ENCODE data around the gene GRIK5.
"Not testable (repeated sequence)": the region's sequence is repeated elsewhere in the genome, so short reads cannot be mapped to it uniquely, and the experiment has no call there.

DNA sequence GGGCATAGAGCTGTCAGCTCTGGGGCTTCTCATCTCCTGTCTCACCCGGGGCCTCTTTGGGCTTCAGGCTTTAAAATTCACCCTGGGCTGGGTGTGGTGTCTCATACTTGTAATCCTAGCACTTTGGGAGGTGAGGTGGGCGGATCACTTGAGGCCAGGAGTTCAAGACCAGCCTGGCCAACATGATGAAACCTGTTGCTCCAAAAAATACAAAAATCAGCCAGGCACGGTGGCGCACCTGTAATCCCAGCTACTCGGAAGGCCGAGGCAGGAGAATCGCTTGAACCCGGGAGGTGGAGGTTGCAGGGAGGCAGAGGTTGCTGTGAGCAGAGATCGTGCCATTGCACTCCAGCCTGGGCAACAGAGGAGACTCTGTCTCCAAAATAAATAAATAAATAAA lies 29.5 kb downstream of the GRIK5 start:
- not testable (repeated sequence) for TF ChIP-seq POLR2AphosphoS5 (IDR thresholded peaks at IDR 0.05)
- TF ChIP-seq, protein P1, sequence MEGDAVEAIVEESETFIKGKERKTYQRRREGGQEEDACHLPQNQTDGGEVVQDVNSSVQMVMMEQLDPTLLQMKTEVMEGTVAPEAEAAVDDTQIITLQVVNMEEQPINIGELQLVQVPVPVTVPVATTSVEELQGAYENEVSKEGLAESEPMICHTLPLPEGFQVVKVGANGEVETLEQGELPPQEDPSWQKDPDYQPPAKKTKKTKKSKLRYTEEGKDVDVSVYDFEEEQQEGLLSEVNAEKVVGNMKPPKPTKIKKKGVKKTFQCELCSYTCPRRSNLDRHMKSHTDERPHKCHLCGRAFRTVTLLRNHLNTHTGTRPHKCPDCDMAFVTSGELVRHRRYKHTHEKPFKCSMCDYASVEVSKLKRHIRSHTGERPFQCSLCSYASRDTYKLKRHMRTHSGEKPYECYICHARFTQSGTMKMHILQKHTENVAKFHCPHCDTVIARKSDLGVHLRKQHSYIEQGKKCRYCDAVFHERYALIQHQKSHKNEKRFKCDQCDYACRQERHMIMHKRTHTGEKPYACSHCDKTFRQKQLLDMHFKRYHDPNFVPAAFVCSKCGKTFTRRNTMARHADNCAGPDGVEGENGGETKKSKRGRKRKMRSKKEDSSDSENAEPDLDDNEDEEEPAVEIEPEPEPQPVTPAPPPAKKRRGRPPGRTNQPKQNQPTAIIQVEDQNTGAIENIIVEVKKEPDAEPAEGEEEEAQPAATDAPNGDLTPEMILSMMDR (IDR thresholded peaks at IDR 0.05), result not testable (repeated sequence)

All from gastroesophageal sphincter (tissue), 3 donors.